Left renal pelvis (tissue), 4 donors: ENCODE results near the gene PRKAR2B. TPM values are rescaled to one million over a fixed set of nuclear protein-coding genes. Genes with fewer than 3 reads are reported as not detected.

Experiments
- DNase-seq, 4 donors: peaks; one replicate each; pipeline ENCODE4 v3.0.0-alpha.2; 2013; ENCODE audit warnings: low read depth in 4 of 4, low spot score in 3 of 4
- polyA plus RNA-seq, 4 donors: library from polyadenylated mRNA; unstranded; fragments of 120-200 nt; gene quantifications; one replicate each; pipeline ENCODE4 v1.2.1, GENCODE V29; 2013; ENCODE audit not compliant: insufficient read length in 4 of 4

The PRKAR2B gene
- polyA plus RNA-seq, 4 donors = 21.1 to 50.9 (median 40.1) TPM

DNA sequence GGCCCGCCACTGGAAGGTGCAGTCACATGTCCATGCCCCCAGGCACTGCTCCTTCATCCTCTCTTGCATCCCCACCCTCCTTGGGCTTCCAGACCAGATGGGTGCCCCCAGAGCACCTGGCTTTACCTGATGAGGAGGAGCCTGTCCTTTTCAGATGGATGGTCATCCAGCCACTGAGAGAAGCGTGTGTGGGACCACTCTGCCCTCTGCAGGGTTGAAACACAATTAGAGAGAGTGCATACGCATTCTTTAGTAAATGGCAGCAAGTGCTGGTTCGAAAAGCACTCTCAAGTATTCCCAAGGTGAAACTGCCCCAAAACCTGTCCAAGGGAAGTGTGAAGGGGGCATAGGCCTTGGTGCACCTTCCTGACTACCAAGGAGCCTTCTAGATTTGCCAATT lies 165.9 kb downstream of the PRKAR2B start:
- DNase-seq = no peak

Other genes with a start within 250 kb of the PRKAR2B start
- 1 to 10 TPM; 2.4 to 3.1 (median 2.7) TPM for gene PIK3CG, start 179.4 kb upstream of the PRKAR2B start, polyA plus RNA-seq
- 100 to 1,000 TPM; 113 to 136 (median 128) TPM for gene HBP1, start 124.3 kb downstream of the PRKAR2B start, polyA plus RNA-seq